Glutamatergic neuron (in vitro differentiated cells): ENCODE measurements around the gene TRMT2B. TPM values are rescaled to one million over a fixed set of nuclear protein-coding genes. Genes with fewer than 3 reads are reported as not detected.

Source experiments
- DNase-seq: peaks from one replicate; pipeline ENCODE4 v3.0.0; 2022
- H3K27ac Mint-ChIP-seq: one replicate; pipeline ENCODE4 v1.8.0; 2020; ENCODE audit warnings: mild to moderate bottlenecking, mixed read lengths, inconsistent platforms; ENCODE audit not compliant: unreplicated experiment
- H3K27me3 Mint-ChIP-seq: one replicate; pipeline ENCODE4 v1.8.0; 2020; ENCODE audit warnings: mild to moderate bottlenecking, moderate library complexity, mixed read lengths, inconsistent platforms; ENCODE audit not compliant: unreplicated experiment
- H3K36me3 Mint-ChIP-seq: one replicate; pipeline ENCODE4 v1.8.0; 2020; ENCODE audit warnings: mild to moderate bottlenecking, mixed read lengths, inconsistent platforms; ENCODE audit not compliant: unreplicated experiment
- H3K4me1 Mint-ChIP-seq: one replicate; pipeline ENCODE4 v1.8.0; 2020; ENCODE audit warnings: mild to moderate bottlenecking, low read depth, mixed read lengths, inconsistent platforms; ENCODE audit not compliant: unreplicated experiment
- H3K4me3 Mint-ChIP-seq: one replicate; pipeline ENCODE4 v1.8.0; 2020; ENCODE audit warnings: mild to moderate bottlenecking, mixed read lengths, inconsistent platforms; ENCODE audit not compliant: unreplicated experiment
- H3K9me3 Mint-ChIP-seq: one replicate; pipeline ENCODE4 v1.8.0; 2020; ENCODE audit warnings: mild to moderate bottlenecking, moderate library complexity, mixed read lengths, inconsistent platforms; ENCODE audit not compliant: unreplicated experiment
- total RNA-seq: library from RNA; stranded (reverse); fragmentation: NEBNext Ultra II Directional; extraction: Animal tissue kit (Norgen Biotek cat#: 25700); gene quantifications from one replicate; pipeline ENCODE4 v1.2.1, GENCODE V29; 2021; ENCODE audit not compliant: unreplicated experiment
- TF ChIP-seq, protein P1 (sequence below): fragments of 200-600 bp; sonication (generic); IDR thresholded peaks from one replicate; pipeline ENCODE4 v1.5.0; 2021; ENCODE audit not compliant: partially characterized antibody, unreplicated experiment

The TRMT2B gene
- total RNA-seq, 1 donor from 2014 or later = 5.1 TPM

DNA sequence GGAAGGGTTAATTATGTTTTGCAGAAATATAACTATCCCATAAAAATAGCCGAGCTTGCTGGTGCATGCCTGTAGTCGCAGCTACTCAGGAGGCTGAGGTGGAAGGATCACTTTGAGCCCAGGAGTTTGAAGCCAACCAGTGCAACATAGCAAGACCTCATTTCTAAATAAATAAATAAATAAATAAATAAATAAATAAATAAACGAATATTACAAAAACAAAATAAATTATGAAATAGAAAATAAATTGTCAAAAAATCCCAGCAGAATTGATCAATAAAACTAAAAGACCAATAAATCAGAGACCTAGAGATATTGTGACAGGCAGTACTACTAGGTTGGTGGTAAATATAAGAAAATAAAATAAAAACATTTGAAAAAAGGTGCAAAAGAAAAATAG is 89.1 kb downstream of the TRMT2B start:
- TF ChIP-seq, protein P1, sequence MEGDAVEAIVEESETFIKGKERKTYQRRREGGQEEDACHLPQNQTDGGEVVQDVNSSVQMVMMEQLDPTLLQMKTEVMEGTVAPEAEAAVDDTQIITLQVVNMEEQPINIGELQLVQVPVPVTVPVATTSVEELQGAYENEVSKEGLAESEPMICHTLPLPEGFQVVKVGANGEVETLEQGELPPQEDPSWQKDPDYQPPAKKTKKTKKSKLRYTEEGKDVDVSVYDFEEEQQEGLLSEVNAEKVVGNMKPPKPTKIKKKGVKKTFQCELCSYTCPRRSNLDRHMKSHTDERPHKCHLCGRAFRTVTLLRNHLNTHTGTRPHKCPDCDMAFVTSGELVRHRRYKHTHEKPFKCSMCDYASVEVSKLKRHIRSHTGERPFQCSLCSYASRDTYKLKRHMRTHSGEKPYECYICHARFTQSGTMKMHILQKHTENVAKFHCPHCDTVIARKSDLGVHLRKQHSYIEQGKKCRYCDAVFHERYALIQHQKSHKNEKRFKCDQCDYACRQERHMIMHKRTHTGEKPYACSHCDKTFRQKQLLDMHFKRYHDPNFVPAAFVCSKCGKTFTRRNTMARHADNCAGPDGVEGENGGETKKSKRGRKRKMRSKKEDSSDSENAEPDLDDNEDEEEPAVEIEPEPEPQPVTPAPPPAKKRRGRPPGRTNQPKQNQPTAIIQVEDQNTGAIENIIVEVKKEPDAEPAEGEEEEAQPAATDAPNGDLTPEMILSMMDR = no peak
- no peaks in the 10 kb centered on the region for H3K36me3 Mint-ChIP-seq
- no peak overlapping the region for H3K27ac Mint-ChIP-seq

More for the DNA sequence above, 89.1 kb downstream of the TRMT2B start:
- Mint-ChIP-seq H3K4me3 (no peak overlapping the region), H3K27me3 (no peaks in the 10 kb centered on the region), H3K4me1 (no peaks in the 10 kb centered on the region), H3K9me3 (no peaks in the 10 kb centered on the region)
- DNase-seq = no peak

Other genes starting within 250 kb of the TRMT2B start
- gene CSTF2, start 231.7 kb downstream of the TRMT2B start, total RNA-seq = 17.2 TPM
- not detected for gene NOX1, start 177.8 kb downstream of the TRMT2B start, total RNA-seq
- not detected for gene XKRX, start 123.2 kb downstream of the TRMT2B start, total RNA-seq
- not detected for gene ARL13A, start 82.4 kb downstream of the TRMT2B start, total RNA-seq
- gene TMEM35A, start 26.8 kb upstream of the TRMT2B start, total RNA-seq = 27.5 TPM
- gene CENPI, start 46.1 kb upstream of the TRMT2B start, total RNA-seq = 10.2 TPM
- 0.51 TPM for gene DRP2, start 167.7 kb upstream of the TRMT2B start, total RNA-seq
- 0.25 TPM for gene TAF7L, start 239.2 kb upstream of the TRMT2B start, total RNA-seq